ES-I3 (cell line): ENCODE measurements around the gene ZNF750.

Experiments
- H3K36me3 ChIP-seq: 2 replicates; pipeline ENCODE4 v1.6.1; 2013; ENCODE audit warnings: mild to moderate bottlenecking, low read length, control low read depth, moderate library complexity; ENCODE audit not compliant: insufficient read depth
- H3K4me1 ChIP-seq: 2 replicates; pipeline ENCODE4 v1.6.1; 2013; ENCODE audit warnings: mild to moderate bottlenecking, control low read depth, low read length; ENCODE audit not compliant: insufficient read depth
- H3K9ac ChIP-seq: 2 replicates; pipeline ENCODE4 v1.6.1; 2013; ENCODE audit warnings: low read depth, mild to moderate bottlenecking, low read length, moderate library complexity
- H3K9me3 ChIP-seq: 2 replicates; pipeline ENCODE4 v1.6.1; 2013; ENCODE audit warnings: mild to moderate bottlenecking, low read length, moderate library complexity; ENCODE audit not compliant: control insufficient read depth, insufficient read depth

Gene ZNF750

DNA sequence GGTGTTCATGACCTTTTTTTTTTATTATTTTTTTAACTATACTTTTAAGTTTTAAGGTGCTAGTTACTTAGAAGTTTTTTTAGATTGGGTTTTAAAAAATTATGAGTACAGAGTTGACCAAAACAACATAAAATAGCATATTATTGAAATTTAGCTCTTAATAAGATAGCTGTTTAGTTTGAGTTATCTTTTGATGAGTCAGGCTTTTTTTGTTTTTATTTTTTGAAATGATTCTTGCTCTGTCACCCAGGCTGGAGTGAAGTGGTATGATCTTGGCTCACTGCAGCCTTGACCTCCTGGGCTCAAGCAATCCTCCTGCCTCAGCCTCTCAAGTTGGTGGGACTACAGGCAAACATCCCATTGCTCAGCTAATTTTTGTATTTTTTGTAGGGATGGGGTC is 13.6 kb downstream of the ZNF750 start:
- Histone ChIP-seq H3K36me3 (peaks cover 27% of the 10 kb centered on the region), H3K9ac (no peak overlapping the region), H3K4me1 (no peaks in the 10 kb centered on the region; the same call in 1 of the 2 replicates), H3K9me3 (peaks cover 2% of the 10 kb centered on the region)

DNA sequence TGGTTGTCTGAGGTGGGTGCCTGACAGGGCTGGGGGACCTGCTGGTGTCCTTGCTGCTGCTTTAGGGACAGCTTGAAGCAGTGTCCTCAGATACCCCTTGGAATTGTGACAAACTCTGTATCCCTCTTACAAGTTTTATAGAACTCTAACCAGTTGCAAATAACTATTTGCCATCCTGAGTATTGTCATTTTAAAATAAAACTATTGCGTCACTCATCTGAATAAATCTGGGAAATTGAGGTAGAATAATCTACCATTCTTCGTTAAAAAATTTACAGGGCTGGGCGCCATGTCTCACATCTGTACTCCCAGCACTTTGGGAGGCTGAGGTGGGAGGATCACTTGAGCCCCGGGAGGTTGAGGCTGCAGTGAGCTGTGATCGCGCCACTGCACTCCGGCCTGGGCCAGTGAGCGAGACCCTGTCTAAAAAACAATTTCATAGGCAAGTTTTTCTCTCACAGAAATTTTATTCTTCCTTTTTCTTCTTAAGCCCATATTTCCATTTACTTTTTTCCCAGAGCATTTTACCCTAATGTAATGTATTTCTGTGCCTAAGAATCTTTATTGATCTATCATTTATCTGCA is 14.2 kb downstream of the ZNF750 start:
- Histone ChIP-seq H3K36me3 (peaks cover 30% of the 10 kb centered on the region), H3K9ac (no peak overlapping the region), H3K4me1 (no peaks in the 10 kb centered on the region; the same call in 1 of the 2 replicates), H3K9me3 (peaks cover 7% of the 10 kb centered on the region)

DNA sequence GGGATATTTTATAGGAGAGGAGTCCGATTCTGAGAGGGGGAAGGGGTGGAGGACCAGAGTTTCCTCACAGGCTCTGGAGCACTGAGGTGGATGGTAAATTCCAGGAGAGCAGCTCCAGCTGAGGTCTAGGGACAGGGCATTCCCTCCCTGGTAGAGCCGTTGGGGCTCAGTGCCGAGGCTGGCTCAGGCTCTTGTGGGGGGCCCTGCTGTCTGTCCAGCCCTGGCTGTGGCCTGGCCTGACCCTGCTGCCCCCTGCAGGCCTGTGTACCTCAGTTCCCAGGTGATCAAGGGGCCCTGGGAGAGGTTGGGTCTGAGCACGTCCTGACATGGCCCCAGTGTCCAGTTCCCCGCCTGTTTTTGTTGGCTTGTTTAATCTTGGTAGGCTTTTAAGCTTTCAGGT is 16.8 kb downstream of the ZNF750 start:
- Histone ChIP-seq H3K9ac (no peak overlapping the region), H3K9me3 (peaks cover 28% of the 10 kb centered on the region), H3K4me1 (no peaks in the 10 kb centered on the region; the same call in 1 of the 2 replicates), H3K36me3 (peaks cover 37% of the 10 kb centered on the region)

DNA sequence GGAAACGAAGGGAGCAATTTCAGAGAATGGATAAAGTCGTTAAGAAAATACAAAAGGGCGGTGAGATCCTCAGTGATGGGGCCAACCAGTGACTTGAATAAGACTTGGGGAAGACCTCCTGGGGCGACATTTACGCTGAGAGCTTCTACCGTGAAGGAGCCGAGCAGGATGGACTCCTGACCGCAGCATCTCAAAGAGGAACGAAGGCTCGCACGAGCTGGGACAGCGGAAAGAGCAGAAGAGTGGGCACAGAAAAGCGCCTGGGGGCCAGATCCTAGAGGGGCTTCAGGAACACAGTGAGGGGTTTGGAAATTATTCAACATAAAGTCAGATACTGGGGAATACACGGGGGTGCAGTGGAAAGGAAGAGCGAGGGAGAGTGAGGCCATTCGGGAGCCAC is 17.5 kb downstream of the ZNF750 start:
- H3K9ac ChIP-seq, result no peak overlapping the region
- peaks cover 34% of the 10 kb centered on the region for H3K9me3 ChIP-seq
- H3K4me1 ChIP-seq, result no peaks in the 10 kb centered on the region; the same call in 1 of the 2 replicates
- peaks cover 35% of the 10 kb centered on the region for H3K36me3 ChIP-seq

DNA sequence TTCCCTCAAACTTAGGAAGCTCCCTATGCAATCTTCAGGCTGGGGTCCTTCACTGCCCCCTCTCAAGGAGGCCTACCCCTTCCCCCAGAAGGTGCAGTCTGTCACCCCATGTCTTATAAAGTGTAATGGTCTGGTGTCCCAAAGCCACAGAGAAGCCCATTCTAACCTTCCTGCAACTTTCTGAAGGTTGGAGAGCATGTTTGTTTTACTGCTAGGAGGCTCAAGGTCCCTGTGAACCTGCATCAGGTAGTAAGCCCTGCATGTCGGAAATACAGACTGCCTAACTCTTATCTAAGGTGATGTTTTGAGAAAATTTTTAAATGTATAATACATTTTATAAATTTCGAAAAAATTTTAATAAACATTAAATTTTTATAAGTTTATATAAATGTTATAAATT is 18.3 kb downstream of the ZNF750 start:
- Histone ChIP-seq H3K9ac (no peak overlapping the region), H3K4me1 (no peaks in the 10 kb centered on the region; the same call in 1 of the 2 replicates), H3K36me3 (peaks cover 37% of the 10 kb centered on the region)

DNA sequence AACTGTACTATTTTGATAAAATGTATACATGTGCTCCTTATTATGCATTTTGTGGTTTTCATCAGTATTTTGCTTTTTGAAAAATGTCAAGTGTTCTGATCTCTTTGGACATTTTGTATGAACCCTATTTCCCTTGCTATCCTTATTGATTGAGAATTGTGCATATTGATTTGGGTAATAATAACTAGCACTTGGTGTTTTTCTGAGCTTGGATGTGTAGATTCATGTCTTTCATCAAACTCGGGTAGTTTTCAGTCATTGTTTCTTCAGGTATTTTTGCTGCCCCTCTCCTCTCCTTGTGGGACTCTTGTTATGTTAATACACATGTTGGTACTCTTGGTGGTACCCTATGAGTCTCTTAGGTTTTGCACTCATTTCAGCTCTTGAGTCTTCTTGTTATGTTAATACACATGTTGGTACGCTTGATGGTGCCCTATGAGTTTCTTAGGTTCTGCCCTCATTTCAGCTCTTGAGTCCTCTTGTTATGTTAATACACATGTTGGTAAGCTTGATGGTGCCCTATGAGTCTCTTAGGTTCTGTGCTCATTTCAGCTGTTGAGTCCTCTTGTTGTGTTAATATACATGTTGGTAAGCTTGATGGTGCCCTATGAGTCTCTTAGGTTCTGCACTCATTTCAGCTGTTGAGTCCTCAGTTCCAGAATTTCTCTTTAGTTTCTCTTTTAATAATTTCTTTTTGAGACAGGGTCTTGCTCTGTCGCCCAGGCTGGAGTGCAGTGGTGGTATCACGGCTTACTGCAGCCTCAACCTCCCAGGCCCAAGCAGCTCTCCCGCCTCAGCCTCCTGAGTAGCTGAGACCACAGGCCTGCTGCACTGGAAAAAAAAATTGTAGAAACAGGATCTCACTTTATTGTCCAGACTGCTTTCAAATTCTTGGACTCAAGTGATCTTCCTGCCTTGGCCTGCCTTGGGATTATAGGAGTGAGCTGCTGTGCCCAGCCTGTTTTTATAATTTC is 19.3 kb downstream of the ZNF750 start:
- no peaks in the 10 kb centered on the region; the same call in 1 of the 2 replicates for H3K4me1 ChIP-seq
- H3K36me3 ChIP-seq, result peaks cover 47% of the 10 kb centered on the region
- H3K9me3 ChIP-seq, result peaks cover 34% of the 10 kb centered on the region
- no peak overlapping the region for H3K9ac ChIP-seq

More for the DNA sequence above, 18.3 kb downstream of the ZNF750 start:
- H3K9me3 ChIP-seq, result peaks cover 34% of the 10 kb centered on the region

DNA sequence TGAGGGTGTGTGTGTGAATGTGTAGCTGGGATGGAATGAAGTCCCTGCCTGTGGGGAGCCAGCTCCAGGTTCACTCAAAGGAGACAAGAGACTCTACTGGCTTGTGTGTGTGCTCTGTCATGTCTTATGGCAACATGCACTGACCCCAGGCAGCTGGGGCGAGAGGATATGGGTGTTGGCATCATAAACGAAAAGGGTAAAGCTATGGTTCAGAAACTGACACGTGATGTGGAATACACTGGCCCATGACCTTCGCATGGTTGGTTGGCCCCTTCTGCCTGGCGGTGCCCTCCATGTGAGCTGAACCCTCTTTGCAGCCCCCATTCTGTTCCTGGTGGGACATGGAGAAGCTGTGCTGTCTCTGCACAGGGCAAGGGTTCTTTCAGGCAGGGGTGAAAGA is 21.9 kb downstream of the ZNF750 start:
- peaks cover 54% of the 10 kb centered on the region for H3K36me3 ChIP-seq
- H3K4me1 ChIP-seq, result no peaks in the 10 kb centered on the region; the same call in 1 of the 2 replicates
- peaks cover 34% of the 10 kb centered on the region for H3K9me3 ChIP-seq
- no peak overlapping the region for H3K9ac ChIP-seq

DNA sequence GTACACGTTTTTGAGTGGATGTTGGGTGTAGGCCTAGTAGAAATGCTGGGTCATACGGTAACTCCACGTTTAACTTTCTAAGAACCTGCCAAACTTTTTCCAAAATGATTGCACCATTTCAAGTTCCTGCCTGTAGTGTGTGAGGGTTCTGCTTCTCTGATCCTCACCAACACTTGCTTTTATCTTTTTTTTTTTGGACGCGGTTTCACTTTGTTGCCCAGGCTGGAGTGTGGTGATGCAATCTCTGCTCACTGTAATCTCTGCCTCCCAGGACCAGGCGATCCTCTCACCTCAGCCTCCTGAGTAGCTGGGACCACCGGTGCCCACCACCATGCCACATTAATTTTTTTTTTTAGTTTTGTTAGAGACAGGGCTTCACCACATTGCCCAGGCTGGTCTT is 23.5 kb downstream of the ZNF750 start:
- Histone ChIP-seq H3K4me1 (no peaks in the 10 kb centered on the region), H3K9ac (no peak overlapping the region), H3K9me3 (peaks cover 34% of the 10 kb centered on the region), H3K36me3 (peaks cover 48% of the 10 kb centered on the region)

DNA sequence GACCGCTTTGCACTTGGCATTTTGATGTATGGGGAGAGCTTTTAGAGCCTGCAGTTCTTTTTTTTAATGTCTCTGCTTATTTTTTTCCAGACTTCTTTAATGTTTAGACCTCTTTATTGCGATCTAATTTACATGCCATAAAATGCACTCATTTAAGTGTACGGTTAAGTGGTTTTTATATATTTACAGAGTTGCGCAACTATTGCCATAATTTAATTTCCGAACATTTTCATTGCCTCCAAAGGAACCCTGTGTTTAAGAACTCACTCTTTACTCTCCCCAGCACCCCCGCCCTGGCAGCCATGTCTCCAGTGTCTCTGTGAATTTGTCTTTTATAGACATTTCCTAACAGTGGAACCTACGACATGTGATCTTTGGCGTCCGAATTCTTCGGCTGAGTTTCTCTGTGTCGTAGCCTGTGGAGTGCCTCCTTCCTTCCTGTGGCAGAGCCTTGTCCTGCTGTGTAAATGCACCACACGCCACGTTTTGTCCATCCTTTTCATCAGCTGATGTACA is 24.0 kb downstream of the ZNF750 start:
- Histone ChIP-seq H3K9me3 (peaks cover 28% of the 10 kb centered on the region), H3K9ac (no peak overlapping the region), H3K4me1 (no peaks in the 10 kb centered on the region), H3K36me3 (peaks cover 53% of the 10 kb centered on the region)

DNA sequence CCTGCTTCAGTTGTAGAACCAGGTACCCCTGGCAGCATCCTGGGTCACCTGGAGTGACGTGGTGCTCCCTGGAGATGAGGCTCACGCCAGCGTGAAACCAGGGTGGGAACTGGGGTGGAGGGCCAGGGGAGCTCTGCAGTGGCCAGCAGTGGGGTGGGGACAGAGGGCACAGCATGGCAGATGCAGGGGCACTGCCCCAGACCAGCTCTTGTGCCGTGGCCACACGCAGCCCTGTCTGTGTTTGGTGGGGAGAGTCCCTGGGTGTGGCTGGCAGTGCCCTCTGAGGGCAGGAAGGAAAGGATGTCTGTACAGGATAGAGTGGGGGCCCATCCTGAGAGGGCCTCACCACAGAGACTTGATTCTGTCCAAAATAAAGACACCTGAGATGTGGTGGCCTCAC is 24.5 kb downstream of the ZNF750 start:
- H3K4me1 ChIP-seq, result no peaks in the 10 kb centered on the region
- H3K9ac ChIP-seq, result no peak overlapping the region
- H3K9me3 ChIP-seq, result peaks cover 24% of the 10 kb centered on the region; the same call in 1 of the 2 replicates
- H3K36me3 ChIP-seq, result peaks cover 52% of the 10 kb centered on the region

DNA sequence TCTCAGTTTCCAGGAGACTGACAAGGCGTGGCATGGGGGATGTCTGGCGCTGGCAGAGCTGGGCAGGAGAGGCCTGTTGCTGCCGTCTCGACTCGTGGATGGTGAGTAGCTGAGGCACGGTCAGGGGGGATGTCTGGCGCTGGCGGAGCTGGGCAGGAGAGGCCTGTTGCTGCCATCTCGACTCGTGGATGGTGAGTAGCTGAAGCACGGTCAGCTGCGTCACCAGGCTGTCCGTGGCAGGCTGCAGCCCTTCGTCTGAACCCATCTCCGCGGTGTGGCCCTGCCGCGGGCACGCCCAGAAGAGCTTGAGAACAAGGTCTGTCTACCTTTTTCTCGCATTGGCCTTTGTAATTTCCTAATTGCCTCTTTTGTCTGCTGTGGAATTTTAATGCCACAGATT is 25.0 kb downstream of the ZNF750 start:
- no peaks in the 10 kb centered on the region for H3K4me1 ChIP-seq
- peaks cover 52% of the 10 kb centered on the region for H3K36me3 ChIP-seq
- H3K9ac ChIP-seq, result no peak overlapping the region
- peaks cover 20% of the 10 kb centered on the region; the same call in 1 of the 2 replicates for H3K9me3 ChIP-seq

DNA sequence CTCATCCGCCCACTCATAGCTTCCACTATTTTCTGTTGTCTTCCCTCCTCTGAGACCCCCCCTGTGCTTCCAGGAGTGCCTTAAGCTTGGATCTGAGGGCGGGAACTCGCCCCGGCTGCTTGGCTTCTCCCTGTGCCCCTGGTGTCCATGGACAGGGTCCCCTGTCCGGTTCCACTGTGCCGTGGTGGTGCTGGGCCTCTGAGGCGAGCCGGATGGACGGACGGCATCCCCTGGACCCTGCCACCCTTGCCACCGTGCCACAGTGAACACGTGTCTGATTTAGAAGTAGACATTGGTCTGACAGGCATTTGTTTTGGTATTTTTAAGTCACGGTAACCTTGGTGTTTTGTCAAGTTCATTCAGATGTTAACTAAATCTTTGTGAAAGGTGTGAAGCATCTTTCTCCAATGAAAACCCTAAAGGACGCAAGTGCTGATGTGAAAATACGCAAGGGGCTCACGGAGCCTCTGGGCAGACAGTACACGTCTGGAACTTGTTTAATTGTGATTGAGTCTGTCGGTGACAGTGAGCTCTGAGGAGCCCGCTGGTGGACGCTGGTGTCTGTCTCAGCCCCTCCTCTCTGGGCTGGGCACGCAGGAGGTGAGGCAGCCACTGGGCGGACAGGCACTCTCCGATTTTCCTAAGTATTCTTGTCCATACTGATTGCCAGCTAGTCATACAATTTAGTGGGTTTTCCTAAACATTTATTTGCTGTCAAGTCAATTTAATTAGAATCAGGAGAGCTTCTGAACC is 26.3 kb downstream of the ZNF750 start:
- Histone ChIP-seq H3K9me3 (peaks cover 11% of the 10 kb centered on the region; the same call in 1 of the 2 replicates), H3K9ac (no peak overlapping the region), H3K4me1 (no peaks in the 10 kb centered on the region), H3K36me3 (peaks cover 44% of the 10 kb centered on the region)

DNA sequence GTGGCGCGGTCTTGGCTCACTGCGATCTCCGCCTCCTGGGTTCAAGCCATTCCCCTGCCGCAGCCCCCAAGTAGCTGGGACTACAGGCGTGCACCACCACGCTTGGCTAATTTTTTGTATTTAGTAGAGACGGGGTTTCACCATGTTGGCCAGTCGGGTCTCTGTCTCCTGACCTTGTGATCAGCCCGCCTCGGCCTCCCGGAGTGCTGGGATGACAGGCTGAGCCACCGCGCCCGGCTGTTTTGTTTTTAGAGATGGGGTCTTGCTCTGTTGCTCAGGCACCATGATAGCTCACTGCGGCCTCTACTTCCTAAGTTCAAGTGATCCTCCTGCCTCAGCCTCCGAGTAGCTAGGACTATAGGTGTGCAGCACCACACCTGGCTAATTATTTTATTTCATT is 27.2 kb downstream of the ZNF750 start:
- peaks cover 2% of the 10 kb centered on the region; the same call in 1 of the 2 replicates for H3K9me3 ChIP-seq
- H3K36me3 ChIP-seq, result peaks cover 35% of the 10 kb centered on the region

DNA sequence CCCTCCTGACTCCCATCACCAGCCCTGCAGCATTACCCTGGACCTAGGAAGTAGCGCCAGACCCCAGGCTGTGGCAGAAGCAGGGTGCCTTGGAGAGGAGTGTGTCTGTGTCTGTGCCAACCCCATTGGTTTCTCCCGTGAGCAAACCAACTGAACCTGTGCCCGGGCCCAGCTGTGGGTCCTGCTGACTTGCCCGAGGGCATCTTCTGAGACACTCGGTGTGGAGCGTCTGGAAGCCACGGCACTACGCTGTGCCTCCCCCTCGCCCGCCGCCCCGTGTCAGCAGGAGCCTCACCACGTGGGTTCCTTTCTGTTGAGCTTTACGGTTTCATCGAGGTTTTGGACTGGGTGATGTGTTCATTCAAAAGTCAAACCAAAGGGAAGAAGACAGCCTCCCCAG is 27.8 kb downstream of the ZNF750 start:
- Histone ChIP-seq H3K36me3 (peaks cover 37% of the 10 kb centered on the region), H3K9me3 (no peaks in the 10 kb centered on the region), H3K9ac (no peak overlapping the region), H3K4me1 (no peaks in the 10 kb centered on the region)

More for the DNA sequence above, 27.2 kb downstream of the ZNF750 start:
- H3K9ac ChIP-seq, result no peak overlapping the region
- H3K4me1 ChIP-seq, result no peaks in the 10 kb centered on the region
